Common myeloid progenitor, CD34-positive (primary cell): Measurements from ENCODE around the gene OR8B2.
"Not testable (repeated sequence)": the region's sequence is repeated elsewhere in the genome, so short reads cannot be mapped to it uniquely, and the experiment has no call there.

Experiments
- CTCF ChIA-PET: fragments of 350-600 bp; sonication (Branson Sonifier 250); formaldehyde crosslinking; loops from one replicate; lab custom pipeline; 2021; ENCODE audit warnings: antibody characterized with exemption; lab: Charles Lee
- POLR2A ChIA-PET: fragments of 350-600 bp; sonication (Branson Sonifier 250); formaldehyde crosslinking; loops from one replicate; lab custom pipeline; 2021; ENCODE audit warnings: antibody characterized with exemption; lab: Charles Lee
- DNase-seq, 3 donors: peaks; one replicate each; pipeline versions ENCODE4 v3.0.0 to v3.0.0-alpha.2; 2013
- H3K27ac ChIP-seq, 2 experiments: 1 replicate in 1 of 2; 2 replicates in 1 of 2; pipeline ENCODE4 v1.7.0; 2013; ENCODE audit warnings: inconsistent platforms in 2 of 2, low read length in 2 of 2, mild to moderate bottlenecking in 2 of 2, low read depth in 1 of 2, moderate library complexity in 1 of 2; ENCODE audit not compliant: severe bottlenecking in 2 of 2, insufficient read depth in 1 of 2, poor library complexity in 1 of 2
- H3K27me3 ChIP-seq, 5 experiments: replicated peaks in 2 of 5; 1 replicate in 3 of 5; 2 replicates in 2 of 5; pipeline versions ENCODE4 v1.6.1 to v1.7.0; 2013; ENCODE audit warnings: low read length in 4 of 5, mild to moderate bottlenecking in 2 of 5, moderate library complexity in 2 of 5, inconsistent platforms in 1 of 5; ENCODE audit not compliant: insufficient read depth in 5 of 5, control insufficient read depth in 4 of 5
- H3K36me3 ChIP-seq, 4 experiments: 1 replicate in 2 of 4; 2 replicates in 2 of 4; pipeline versions ENCODE4 v1.6.1 to v1.7.0; 2013; ENCODE audit warnings: low read length in 3 of 4, control low read depth in 1 of 4, mild to moderate bottlenecking in 1 of 4; ENCODE audit not compliant: control insufficient read depth in 4 of 4, insufficient read depth in 4 of 4
- H3K4me1 ChIP-seq, 4 experiments: 1 replicate in 3 of 4; 2 replicates in 1 of 4; pipeline versions ENCODE4 v1.6.1 to v1.7.1; 2013; ENCODE audit warnings: low read length in 3 of 4, mild to moderate bottlenecking in 3 of 4, control low read depth in 1 of 4, inconsistent platforms in 1 of 4, moderate library complexity in 1 of 4; ENCODE audit not compliant: control insufficient read depth in 4 of 4, insufficient read depth in 4 of 4; ENCODE audit errors: control extremely low read depth in 1 of 4
- H3K4me3 ChIP-seq, 7 experiments: 1 replicate in 4 of 7; 2 replicates in 3 of 7; pipeline versions ENCODE4 v1.5.1 to v1.7.0; 2013; ENCODE audit warnings: mild to moderate bottlenecking in 7 of 7, low read length in 6 of 7, moderate library complexity in 6 of 7, inconsistent platforms in 2 of 7, low read depth in 2 of 7, control low read depth in 1 of 7; ENCODE audit not compliant: insufficient read depth in 4 of 7, control insufficient read depth in 1 of 7; ENCODE audit errors: extremely low read depth in 1 of 7
- H3K9me3 ChIP-seq, 5 experiments: 1 replicate in 4 of 5; 2 replicates in 1 of 5; pipeline versions ENCODE4 v1.6.1 to v1.7.1; 2013; ENCODE audit warnings: low read length in 4 of 5, mild to moderate bottlenecking in 2 of 5, inconsistent platforms in 1 of 5, low read depth in 1 of 5, moderate library complexity in 1 of 5; ENCODE audit not compliant: control insufficient read depth in 4 of 5, insufficient read depth in 2 of 5; ENCODE audit errors: control extremely low read depth in 1 of 5
- WGBS: methylation state at CpG from one replicate; pipeline ENCODE4 v1.1.5; 2013; ENCODE audit not compliant: insufficient coverage; 5-methylcytosine and 5-hydroxymethylcytosine counted together

The OR8B2 gene

DNA sequence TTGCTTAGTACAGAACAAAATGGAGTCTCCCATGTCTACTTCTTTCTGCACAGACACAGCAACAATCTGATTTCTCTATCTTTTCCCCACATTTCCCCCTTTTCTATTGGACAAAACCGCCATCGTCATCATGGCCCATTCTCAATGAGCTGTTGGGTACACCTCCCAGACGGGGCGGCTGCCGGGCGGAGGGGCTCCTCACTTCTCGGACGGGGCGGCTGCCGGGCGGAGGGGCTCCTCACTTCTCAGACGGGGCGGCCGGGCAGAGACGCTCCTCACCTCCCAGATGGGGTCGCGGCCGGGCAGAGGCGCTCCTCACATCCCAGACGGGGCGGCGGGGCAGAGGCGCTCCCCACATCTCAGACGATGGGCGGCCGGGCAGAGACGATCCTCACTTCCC lies 18.9 kb upstream of the OR8B2 start:
- H3K4me3 ChIP-seq, H3K9me3 ChIP-seq, DNase-seq, H3K36me3 ChIP-seq, H3K4me1 ChIP-seq, POLR2A ChIA-PET, H3K27ac ChIP-seq: not testable (repeated sequence)
- WGBS = no CpG with 5 or more reads among the region's 27 CpGs
- CTCF ChIA-PET = interaction anchor here (1.4 to 1.6 kb wide), 2 partner anchors 31 to 186 kb away, joined by 3 to 5 read pairs; no protein-coding TSS in a partner anchor
- H3K27me3 ChIP-seq = peaks cover 0 to 19% (median 0%) of the 10 kb centered on the region in 5 experiments

- WGBS = 0% methylated on average over 1 of the region's 8 CpGs
- no peaks in the 10 kb centered on the region for H3K4me1 ChIP-seq
- peaks cover 0 to 19% (median 0%) of the 10 kb centered on the region in 5 experiments for H3K27me3 ChIP-seq
- no peak overlapping the region for H3K27ac ChIP-seq
- no peaks in the 10 kb centered on the region for H3K36me3 ChIP-seq
- DNase-seq = peak; percentile 59 to 83 (median 77)
- H3K9me3 ChIP-seq = no peaks in the 10 kb centered on the region
- ChIA-PET POLR2A (interaction anchor here (0.6 kb wide), 1 partner anchor 19 kb away, joined by 3 read pairs; no protein-coding TSS in a partner anchor), CTCF (interaction anchor here (0.6 to 1.7 kb wide), 16 partner anchors 9 to 464 kb away, joined by 3 to 8 read pairs (median 4); no protein-coding TSS in a partner anchor)
- no peak overlapping the region for H3K4me3 ChIP-seq
Observed at GRCh38 chr11:124402326-124402922, 18.1 kb upstream of the OR8B2 start.

DNA sequence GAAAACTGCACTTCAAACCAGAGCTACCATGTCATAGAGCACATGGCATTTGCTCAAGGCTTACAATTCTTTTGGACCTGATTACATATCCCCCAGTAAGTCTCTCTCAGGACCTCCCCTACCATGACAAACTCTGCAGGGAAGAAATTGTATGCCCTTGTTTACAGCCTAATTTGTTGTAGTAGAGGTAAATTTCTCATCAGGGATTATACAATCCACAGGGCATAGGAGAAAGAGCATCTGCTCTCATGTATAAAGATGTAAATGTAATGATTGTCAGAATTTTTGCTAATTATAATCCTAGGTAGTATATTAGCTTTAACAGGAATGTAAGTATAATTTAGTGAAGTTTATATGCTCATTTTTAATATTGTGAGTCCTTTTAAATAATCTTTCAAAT lies 14.6 kb upstream of the OR8B2 start, which contains the start of gene OR8B3:
OR8B3 (minus strand) TSS at position 101 of the 400 bp plus-strand sequence. CDS start 1,673 bp downstream, outside the sequence.
- Histone ChIP-seq H3K4me1 (no peaks in the 10 kb centered on the region), H3K27me3 (no peaks in the 10 kb centered on the region), H3K27ac (no peak within 1 kb of the TSS), H3K4me3 (no peak within 1 kb of the TSS), H3K36me3 (no peaks in the 10 kb centered on the region), H3K9me3 (no peaks in the 10 kb centered on the region)
- no peak for DNase-seq
- ChIA-PET POLR2A (no interaction called here), CTCF (no interaction called here)

DNA sequence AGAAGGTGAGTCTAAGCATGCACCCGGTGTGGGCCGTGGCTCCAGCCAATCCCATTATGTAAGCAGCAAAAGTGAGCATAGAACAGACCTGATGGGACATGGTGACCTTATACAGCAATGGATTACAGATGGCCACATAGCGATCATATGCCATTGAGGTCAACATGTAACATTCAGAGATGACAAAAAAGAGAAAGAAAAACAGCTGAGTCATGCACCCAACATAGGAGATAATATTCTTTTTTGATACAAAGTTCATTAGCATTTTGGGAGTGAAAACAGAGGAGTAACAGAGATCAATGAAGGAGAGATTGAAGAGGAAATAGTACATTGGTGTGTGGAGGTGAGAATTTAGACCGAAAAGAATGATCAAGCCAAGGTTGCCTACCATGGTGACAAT lies 12.5 kb upstream of the OR8B2 start:
- DNase-seq, H3K27me3 ChIP-seq, H3K27ac ChIP-seq, H3K4me3 ChIP-seq, H3K4me1 ChIP-seq, POLR2A ChIA-PET, H3K36me3 ChIP-seq, H3K9me3 ChIP-seq: not testable (repeated sequence)
- CTCF ChIA-PET = interaction anchor here (0.6 kb wide), 1 partner anchor 412 kb away, joined by 4 read pairs; no protein-coding TSS in a partner anchor
- WGBS = no CpG with 5 or more reads among the region's 4 CpGs

DNA sequence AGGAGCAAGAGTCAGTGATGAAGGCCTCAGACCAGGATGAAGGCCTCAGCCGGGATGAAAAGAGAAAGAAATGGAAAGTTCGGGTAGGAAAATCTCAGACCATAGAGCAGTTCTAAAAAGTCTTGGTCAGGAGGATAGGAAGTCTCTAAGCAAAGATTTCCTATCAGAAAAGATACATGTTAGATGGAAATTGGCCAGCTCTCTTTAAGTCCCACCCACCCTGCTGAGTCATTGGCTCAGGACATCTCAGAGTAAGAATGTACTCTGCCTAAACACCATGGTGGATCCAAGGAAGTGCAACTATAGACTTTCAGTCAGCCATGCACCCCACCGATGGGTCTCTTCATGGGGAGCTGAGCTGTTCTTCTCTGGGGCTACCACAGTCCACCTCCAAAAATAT lies 10.1 kb upstream of the OR8B2 start:
- peak in 2 of 3 donors; percentile 17 to 29 for DNase-seq
- Histone ChIP-seq H3K27ac (no peak overlapping the region), H3K4me3 (no peak overlapping the region), H3K27me3 (no peaks in the 10 kb centered on the region), H3K9me3 (no peaks in the 10 kb centered on the region), H3K4me1 (no peaks in the 10 kb centered on the region), H3K36me3 (no peaks in the 10 kb centered on the region)
- WGBS = 100% methylated on average over 2 of the region's 3 CpGs
- ChIA-PET POLR2A (interaction anchor here (0.6 kb wide), 1 partner anchor 1486 kb away, joined by 6 read pairs; no protein-coding TSS in a partner anchor), CTCF (no interaction called here)

- H3K27ac ChIP-seq, H3K9me3 ChIP-seq, DNase-seq, H3K4me3 ChIP-seq, H3K27me3 ChIP-seq, H3K36me3 ChIP-seq, POLR2A ChIA-PET, H3K4me1 ChIP-seq, CTCF ChIA-PET: not testable (repeated sequence)
- 40% methylated on average over 1 of the region's 6 CpGs for WGBS
Observed at GRCh38 chr11:124382857-124383256, 1.4 kb downstream of the OR8B2 start.

GRCh38 chr11:124380585-124380984 lies 3.7 kb downstream of the OR8B2 start:
- ChIA-PET POLR2A (no interaction called here), CTCF (no interaction called here)
- no peak overlapping the region for H3K27ac ChIP-seq
- H3K9me3 ChIP-seq = peaks cover 0 to 4% (median 0%) of the 10 kb centered on the region in 5 experiments
- no CpG with 5 or more reads among the region's 2 CpGs for WGBS
- H3K36me3 ChIP-seq = no peaks in the 10 kb centered on the region
- H3K4me1 ChIP-seq = no peaks in the 10 kb centered on the region
- no peak overlapping the region for H3K4me3 ChIP-seq
- no peaks in the 10 kb centered on the region for H3K27me3 ChIP-seq
- peak in 2 of 3 donors; percentile 4 to 5 for DNase-seq
